ENCODE results near the gene TMEM185B.
"Not testable (repeated sequence)": the region's sequence is repeated elsewhere in the genome, so short reads cannot be mapped to it uniquely, and the experiment has no call there.

Gene TMEM185B

DNA sequence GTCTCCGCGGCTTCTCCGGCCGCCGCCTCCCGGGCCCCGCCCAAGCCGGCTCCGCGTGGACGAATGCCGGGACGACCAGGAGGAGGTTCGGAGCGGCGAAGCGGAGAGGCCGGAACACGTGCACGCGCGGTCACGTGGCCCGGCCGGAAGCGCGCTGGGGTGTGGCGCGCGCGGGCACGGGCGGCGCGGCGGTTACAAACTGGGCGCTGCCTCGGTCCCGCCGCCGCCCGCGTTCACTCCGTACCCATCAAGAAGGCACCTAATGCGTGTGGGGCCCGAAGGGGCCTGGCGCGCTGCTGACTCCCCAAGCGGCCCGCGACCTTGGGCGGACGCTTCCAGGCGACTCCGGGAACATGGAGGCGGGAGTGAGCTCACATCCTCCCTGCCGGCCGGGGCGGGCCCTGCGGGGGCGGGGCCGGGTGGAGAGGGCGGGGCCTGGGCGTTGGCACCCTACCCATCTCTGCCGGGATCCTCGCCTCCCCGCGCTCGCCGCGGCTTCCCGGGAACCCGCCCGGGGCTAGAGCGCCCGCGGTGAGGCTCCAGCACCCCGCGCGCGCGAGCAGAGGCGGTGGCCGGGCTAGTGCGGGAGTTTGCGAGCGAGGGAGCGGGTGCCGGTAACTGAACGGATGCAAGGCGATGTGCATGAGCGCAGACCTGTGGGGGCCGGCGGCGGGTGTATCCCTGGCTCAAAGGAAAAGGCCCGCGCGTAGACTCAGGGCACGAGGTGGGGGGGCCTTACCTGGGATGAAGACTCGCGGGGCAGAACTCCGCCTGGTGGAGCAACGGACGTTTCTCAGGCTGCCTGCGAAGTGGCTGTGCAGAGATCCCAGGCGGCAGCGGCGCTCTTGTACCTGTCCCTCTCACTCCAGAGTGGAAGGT lies at the start of gene TMEM185B:
Gene TMEM185B (minus strand): TSS at position 367 of the 879 bp plus-strand sequence. CDS start 424 bp downstream, outside the sequence.
- DNase-seq (ENCODE audit: extremely low spot score, insufficient read length, low read depth), result peak; percentile 84
- peak; percentile 80 for FAIRE-seq

GRCh38 chr2:120271711-120272379 lies 48.6 kb upstream of the TMEM185B start:
- no peak for FAIRE-seq
- DNase-seq (ENCODE audit: extremely low spot score, insufficient read length, low read depth), result no peak

DNA sequence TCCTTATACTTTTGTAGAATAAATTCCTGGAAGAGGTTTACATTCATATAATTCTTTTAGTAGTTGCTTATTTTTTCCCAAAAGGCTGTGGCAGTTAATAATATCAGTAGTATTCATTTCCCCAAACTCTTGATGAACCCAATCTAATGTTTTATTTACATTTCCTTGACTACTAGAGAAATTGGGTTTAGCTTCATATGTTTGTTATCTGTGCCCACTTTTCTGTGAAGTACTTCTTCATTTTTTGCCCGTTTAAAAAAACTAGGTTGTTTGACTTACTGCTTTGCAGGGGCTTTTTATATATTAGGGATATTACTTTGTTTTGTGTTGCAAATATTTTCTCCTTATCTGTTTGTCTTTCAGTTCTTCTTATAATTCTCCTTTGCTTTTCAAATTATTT lies 46.6 kb upstream of the TMEM185B start:
- no peak for FAIRE-seq
- DNase-seq (ENCODE audit: extremely low spot score, insufficient read length, low read depth), result no peak

DNA sequence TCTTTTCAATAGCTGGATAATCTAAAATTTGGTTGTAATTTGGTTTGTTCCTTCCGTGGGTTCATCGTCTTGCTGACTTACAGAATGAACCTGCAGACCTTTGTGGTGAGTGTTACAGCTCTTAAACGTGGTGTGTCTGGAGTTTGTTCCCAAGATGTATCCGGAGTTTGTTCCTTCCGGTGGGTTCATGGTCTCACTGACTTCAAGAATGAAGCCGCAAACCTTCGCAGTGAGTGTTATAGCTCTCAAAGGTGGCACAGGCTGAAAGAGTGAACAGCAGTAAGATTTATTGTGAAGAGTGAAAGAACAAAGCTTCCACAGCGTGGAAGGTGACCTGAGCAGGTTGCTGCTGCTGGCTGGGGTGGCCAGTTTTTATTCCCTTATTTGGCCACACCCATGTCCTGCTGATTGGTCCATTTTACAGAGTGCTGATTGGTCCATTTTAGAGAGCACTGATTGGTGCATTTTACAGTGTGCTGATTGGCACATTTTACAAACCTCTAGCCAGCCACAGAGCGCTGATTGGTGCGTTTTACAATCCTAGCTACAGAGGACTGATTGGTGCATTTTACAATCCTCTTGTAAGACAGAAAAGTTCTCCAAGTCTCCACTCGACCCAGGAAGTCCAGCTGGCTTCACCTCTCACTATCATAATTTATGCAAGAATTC lies 46.0 kb upstream of the TMEM185B start:
- FAIRE-seq (no peak), DNase-seq (ENCODE audit: extremely low spot score, insufficient read length, low read depth) (no peak)

DNA sequence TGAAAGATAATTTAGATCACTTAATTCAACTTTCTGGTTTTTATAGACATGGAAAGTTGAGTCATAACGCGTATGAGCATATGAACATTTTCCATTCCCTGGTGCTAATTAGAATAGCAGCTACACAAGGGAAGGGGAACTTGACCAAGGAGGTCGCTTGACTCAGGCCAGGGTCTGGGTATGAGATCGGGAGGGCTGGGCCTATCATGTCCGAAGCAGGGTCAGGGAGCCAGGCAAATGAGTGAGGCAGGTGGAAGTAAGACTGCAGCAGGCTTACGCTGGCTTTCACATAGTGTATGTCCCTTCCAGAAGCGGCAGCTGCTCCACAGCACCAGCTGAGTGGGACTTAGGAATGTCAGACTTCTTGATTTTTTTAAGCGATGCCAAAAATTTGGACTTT lies 44.1 kb upstream of the TMEM185B start:
- no peak for FAIRE-seq

DNA sequence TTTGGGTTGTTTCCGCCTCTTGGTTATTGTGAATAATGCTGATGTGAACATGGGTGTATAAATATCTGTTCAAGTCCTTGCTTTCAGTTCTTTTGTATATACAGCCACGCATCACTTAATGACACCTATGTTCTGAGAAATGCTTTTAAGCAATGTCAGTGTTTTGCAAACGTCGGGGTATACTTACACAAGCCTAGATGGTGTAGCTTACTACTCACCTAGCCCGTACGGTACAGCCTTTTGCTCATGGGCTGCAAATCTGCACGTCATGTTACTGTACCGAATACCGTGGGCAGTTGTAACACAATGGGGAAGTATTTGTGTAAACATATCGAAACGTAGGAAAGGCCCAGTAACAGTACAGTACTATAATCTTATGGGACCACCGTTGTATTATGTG lies 41.8 kb upstream of the TMEM185B start:
- DNase-seq (ENCODE audit: extremely low spot score, insufficient read length, low read depth), result no peak
- FAIRE-seq, result no peak

More for the DNA sequence above, 44.1 kb upstream of the TMEM185B start:
- no peak for DNase-seq (ENCODE audit: extremely low spot score, insufficient read length, low read depth)

- no peak for FAIRE-seq
- DNase-seq (ENCODE audit: extremely low spot score, insufficient read length, low read depth), result no peak
These were observed 39.7 kb upstream of the TMEM185B start for GRCh38 chr2:120262761-120263428.

GRCh38 chr2:120262150-120262549 lies 39.0 kb upstream of the TMEM185B start:
- no peak for DNase-seq (ENCODE audit: extremely low spot score, insufficient read length, low read depth)

DNA sequence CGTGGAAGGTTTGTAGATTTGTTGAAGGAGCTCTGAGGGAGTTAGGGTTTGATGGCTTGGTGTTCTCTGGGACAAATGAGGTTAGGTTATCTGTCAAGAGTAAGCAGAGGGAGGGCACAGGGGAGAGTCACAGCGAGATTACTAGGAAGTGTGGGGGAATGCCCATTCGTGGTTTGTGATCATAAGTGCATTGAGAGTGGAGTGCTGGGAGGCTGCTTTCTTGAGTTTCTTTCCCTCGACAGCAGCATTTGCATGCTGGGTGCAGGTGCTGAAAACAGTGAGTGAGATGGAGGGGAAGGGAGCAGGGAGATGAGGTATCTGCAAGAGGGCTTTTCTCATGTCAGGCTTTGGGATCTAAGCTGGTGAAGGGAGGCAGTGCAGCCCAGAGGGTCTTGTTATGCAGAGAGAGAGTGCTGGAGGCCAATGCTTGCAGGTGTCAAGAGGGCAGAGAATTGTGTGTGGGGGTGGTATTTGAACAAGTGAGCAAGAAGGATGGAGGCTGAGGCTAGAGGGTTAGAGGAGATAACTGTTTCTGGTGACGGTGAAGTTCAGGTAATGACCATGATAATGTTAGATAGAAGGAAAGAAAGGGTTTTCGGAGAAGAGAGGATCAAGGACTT lies 38.3 kb upstream of the TMEM185B start:
- no peak for DNase-seq (ENCODE audit: extremely low spot score, insufficient read length, low read depth)
- peak; percentile 75 for FAIRE-seq

More at GRCh38 chr2:120262150-120262549, 39.0 kb upstream of the TMEM185B start:
- FAIRE-seq, result no peak

DNA sequence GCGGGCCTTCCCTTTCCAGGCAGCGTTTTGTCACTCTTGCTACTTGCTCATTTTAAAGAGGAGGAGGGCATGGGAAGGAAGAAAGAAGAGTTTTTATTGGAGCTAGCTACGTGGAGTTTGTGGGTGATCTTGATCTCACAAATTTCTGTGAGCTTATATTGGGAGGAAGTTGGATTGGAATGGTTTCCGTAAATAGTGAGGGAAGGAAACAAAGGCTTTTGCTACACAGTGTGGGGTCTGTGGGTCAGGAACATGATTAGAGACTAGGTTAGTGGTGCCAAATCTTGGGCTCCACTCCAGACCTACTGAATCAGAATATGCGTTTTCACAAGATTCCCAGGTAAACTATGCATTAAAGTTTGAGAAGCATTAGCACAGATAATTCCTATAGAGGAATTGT lies 37.5 kb upstream of the TMEM185B start:
- FAIRE-seq (no peak), DNase-seq (ENCODE audit: extremely low spot score, insufficient read length, low read depth) (no peak)

DNA sequence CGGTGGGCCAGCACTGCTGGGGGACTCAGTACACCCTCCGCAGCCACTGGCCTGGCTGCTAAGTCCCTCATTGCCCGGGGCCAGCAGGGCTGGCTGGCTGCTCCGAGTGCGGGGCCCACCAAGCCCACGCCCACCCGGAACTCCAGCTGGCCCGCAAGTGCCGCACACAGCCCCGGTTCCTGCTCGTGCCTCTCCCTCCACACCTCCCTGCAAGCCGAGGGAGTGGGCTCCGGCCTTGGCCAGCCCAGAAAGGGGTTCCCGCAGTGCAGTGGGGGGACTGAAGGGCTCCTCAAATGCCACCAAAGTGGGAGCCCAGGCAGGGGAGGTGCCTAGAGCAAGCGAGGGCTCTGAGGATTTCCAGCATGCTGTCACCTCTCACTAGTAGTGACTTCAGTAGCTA lies 36.7 kb upstream of the TMEM185B start:
- not testable (repeated sequence) for FAIRE-seq; DNase-seq (ENCODE audit: extremely low spot score, insufficient read length, low read depth)

- DNase-seq (ENCODE audit: extremely low spot score, insufficient read length, low read depth) (no peak), FAIRE-seq (no peak)
These were observed 35.0 kb upstream of the TMEM185B start for GRCh38 chr2:120258196-120258595.

DNA sequence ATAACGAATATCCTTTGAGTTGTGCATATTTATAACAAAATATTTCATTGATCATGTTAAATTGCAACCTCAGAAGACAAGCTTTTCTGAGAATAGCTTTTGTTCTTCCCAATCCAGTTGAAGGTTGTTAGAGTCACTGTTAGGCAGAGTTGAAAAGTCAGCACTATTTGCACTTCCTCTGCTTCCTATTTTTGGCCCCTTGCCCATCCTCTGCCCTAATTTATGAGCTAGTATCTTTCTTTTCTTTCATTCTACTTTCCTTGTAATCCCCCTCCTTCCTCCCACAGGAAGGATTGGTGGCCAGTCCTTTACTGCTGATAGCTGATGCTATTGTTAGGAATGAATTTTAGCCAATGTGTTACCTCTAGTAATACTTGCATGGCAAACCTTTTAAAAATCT lies 34.3 kb upstream of the TMEM185B start:
- FAIRE-seq (no peak), DNase-seq (ENCODE audit: extremely low spot score, insufficient read length, low read depth) (no peak)

GRCh38 chr2:120256651-120257000 lies 33.4 kb upstream of the TMEM185B start:
- no peak for FAIRE-seq
- DNase-seq (ENCODE audit: extremely low spot score, insufficient read length, low read depth), result no peak

- FAIRE-seq (no peak), DNase-seq (ENCODE audit: extremely low spot score, insufficient read length, low read depth) (no peak)
These were observed 32.9 kb upstream of the TMEM185B start for GRCh38 chr2:120255986-120256650.

GRCh38 chr2:120255071-120255470 lies 31.9 kb upstream of the TMEM185B start:
- FAIRE-seq (no peak), DNase-seq (ENCODE audit: extremely low spot score, insufficient read length, low read depth) (no peak)

DNA sequence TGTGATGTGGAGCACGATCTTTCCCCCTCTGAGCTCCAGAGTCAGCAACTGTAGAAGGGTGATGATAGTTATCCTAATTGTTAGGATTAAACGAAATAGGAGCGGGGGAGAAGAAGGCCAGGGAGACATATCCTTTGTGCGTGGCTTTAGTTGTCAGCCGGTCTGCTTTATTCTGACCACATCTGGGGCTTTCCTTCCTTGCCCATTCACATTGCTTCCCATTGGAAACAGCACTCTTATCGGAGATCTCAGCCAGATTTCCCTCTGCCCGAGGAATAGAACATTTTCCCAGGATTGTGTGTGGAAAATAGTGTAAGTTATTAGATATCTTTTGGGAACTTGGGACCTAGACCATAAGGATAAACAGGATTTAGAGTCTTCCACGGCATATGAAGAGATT lies 31.0 kb upstream of the TMEM185B start:
- no peak for FAIRE-seq
- no peak for DNase-seq (ENCODE audit: extremely low spot score, insufficient read length, low read depth)

DNA sequence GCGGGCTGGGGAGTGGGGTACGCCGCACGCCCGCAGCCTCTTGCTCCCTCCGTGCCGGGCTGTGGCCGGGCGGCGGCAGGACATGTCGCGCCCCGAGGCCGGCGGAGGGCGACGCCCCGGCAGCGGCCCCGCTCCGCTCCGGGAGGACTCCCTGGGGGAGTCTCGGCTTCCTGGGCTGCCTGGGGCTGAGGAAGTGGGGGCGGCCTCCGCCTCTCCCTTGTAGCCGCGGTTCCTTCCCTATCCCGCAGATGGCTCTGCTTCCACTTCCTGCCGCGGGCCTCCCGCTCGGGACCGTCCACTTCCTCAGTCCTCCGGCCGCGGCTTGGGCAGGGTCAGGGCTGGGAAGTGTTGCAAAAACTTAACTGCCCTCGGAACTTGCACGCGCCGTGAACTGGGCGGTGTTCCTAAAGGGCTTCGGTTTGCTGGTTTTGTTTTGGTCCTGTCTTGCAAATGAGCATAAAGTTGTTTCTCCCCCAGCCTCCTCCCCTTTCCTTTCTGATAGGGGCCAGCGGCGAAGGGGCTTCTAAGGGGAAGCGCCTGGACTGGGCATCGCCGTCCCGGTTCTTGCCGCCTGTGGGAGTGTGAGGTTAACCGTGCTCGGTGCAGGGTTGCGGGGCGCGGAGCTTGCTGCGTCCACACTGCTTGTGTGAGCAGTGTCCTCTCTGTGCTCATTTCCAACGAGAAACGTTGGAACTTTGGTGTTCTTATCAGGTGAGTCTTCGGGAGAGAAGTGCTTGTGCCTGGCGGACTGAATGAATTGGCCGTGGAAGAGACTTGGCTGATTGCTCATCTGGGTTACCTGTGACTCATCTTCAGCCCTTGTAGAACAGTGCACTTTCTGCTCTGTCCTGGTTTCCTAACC lies 30.1 kb upstream of the TMEM185B start:
- peak; percentile 40 for DNase-seq (ENCODE audit: extremely low spot score, insufficient read length, low read depth)
- FAIRE-seq, result peak; percentile 68
